Hepatic stellate cell (primary cell): Measurements from ENCODE around the gene OR2H1.

Experiments used
- DNase-seq: peaks from one replicate; pipeline ENCODE4 v3.0.0; 2011; ENCODE audit warnings: low spot score

OR2H1 gene

DNA sequence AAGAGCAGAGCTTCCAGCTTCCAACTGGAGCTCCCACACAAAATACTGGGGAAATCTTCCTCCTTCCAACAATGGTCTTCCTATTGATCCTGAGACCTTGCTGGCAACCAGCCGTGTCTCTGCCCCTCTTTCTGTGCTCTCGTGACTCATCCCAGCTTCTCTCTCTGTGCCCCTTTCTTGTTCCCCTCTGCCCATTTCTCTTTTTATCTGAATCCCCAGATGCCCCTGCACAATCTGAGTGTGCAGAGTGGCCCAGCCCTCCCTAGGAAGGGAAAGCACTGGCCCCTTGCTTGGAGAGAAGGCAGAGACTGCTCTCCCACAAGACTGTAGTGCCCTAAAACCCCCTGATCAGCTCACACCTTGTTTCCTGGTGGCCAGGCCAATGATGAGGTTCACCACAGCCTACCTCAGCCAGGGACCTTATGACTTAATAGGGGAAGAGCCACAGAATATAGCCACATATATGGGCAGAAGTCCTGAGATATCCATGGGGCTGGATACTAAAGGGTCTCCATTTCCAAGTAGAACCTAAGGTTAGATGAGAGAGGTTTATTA is 53.9 kb downstream of the OR2H1 start:
- DNase-seq, result no peak
